ENCODE measurements around the gene CDK14. TPM values are rescaled to one million over a fixed set of nuclear protein-coding genes. Genes with fewer than 3 reads are reported as not detected.

CDK14 gene
- total RNA-seq, 1 donor from 2014 or later: 131 TPM

DNA sequence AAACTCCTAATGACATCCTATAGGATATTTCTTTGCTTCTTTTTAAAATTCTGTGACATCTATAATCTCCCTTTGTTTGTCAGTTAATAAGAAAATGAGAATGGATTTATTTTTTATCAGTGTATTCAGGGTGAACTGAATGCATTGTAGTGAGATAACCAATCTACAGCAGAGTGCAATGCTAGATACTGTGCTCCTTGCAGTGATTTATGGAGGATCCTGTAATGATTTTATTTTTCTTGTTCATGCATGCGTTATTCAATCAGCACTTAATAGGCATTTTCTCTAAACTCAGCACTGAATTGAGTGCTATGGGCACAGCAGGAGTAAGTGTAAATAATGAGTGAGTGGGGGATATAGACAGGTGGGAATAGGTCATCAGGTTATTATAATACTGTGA, 253.9 kb downstream of the CDK14 start:
- DNase-seq (ENCODE audit: extremely low spot score, unreplicated experiment): no peak
- no peak overlapping the region for H3K4me3 Mint-ChIP-seq (ENCODE audit: unreplicated experiment)
- peaks cover 6% of the 10 kb centered on the region for H3K36me3 Mint-ChIP-seq (ENCODE audit: unreplicated experiment)
- H3K27me3 Mint-ChIP-seq (ENCODE audit: unreplicated experiment): no peaks in the 10 kb centered on the region
- TF ChIP-seq, protein P1, sequence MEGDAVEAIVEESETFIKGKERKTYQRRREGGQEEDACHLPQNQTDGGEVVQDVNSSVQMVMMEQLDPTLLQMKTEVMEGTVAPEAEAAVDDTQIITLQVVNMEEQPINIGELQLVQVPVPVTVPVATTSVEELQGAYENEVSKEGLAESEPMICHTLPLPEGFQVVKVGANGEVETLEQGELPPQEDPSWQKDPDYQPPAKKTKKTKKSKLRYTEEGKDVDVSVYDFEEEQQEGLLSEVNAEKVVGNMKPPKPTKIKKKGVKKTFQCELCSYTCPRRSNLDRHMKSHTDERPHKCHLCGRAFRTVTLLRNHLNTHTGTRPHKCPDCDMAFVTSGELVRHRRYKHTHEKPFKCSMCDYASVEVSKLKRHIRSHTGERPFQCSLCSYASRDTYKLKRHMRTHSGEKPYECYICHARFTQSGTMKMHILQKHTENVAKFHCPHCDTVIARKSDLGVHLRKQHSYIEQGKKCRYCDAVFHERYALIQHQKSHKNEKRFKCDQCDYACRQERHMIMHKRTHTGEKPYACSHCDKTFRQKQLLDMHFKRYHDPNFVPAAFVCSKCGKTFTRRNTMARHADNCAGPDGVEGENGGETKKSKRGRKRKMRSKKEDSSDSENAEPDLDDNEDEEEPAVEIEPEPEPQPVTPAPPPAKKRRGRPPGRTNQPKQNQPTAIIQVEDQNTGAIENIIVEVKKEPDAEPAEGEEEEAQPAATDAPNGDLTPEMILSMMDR (IDR thresholded peaks at IDR 0.05): no peak
- H3K27ac Mint-ChIP-seq (ENCODE audit: unreplicated experiment): no peak overlapping the region
- H3K4me1 Mint-ChIP-seq (ENCODE audit: unreplicated experiment): no peaks in the 10 kb centered on the region
- no peaks in the 10 kb centered on the region for H3K9me3 Mint-ChIP-seq (ENCODE audit: unreplicated experiment)

DNA sequence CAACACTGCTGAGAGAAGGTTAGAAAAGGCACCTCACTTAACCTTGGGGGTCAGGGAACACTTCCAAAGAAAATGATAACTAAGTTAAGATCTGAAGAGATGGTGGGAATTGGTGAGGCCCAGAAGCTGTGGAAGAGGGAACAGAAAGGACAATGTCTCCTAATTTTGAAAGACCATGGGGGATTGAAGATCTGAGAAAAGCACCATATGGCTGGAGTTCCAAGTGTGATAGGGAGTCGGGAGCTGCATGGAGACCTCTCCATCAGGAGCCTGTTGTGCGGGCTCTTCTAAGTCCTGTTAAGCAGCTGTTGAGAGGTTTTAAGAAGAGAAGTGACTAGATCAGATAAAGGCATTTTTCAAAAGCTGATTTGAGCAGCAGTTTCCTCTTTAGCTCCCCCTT, 254.3 kb downstream of the CDK14 start:
- Mint-ChIP-seq H3K27ac (ENCODE audit: unreplicated experiment) (no peak overlapping the region), H3K4me3 (ENCODE audit: unreplicated experiment) (no peak overlapping the region)

DNA sequence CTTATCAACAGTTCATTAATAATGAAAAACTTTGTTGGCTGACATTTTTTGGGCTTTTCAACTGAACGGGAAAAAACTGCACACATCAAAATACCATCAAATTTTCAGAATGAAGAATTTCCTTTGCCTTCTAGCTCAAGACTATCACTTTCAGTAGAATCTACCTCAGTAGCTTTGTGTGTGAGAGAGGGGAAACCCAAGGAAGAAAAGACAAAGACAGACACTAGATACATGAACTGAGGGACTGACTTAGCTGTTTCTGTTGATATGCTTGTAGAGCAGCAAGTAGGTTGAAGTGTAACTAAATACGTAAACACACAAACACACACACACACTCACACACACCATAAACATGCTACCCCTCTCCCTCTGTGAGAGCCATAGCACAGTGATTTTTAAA, 257.1 kb downstream of the CDK14 start:
- no peaks in the 10 kb centered on the region for H3K9me3 Mint-ChIP-seq (ENCODE audit: unreplicated experiment)
- H3K27me3 Mint-ChIP-seq (ENCODE audit: unreplicated experiment): no peaks in the 10 kb centered on the region
- H3K4me1 Mint-ChIP-seq (ENCODE audit: unreplicated experiment): peaks cover 10% of the 10 kb centered on the region
- H3K36me3 Mint-ChIP-seq (ENCODE audit: unreplicated experiment): peaks cover 4% of the 10 kb centered on the region
- no peak overlapping the region for H3K4me3 Mint-ChIP-seq (ENCODE audit: unreplicated experiment)
- DNase-seq (ENCODE audit: extremely low spot score, unreplicated experiment): no peak
- TF ChIP-seq, protein P1 (IDR thresholded peaks at IDR 0.05): no peak
- no peak overlapping the region for H3K27ac Mint-ChIP-seq (ENCODE audit: unreplicated experiment)

More for the DNA sequence above, 254.3 kb downstream of the CDK14 start:
- DNase-seq (ENCODE audit: extremely low spot score, unreplicated experiment): no peak
- TF ChIP-seq, protein P1 (IDR thresholded peaks at IDR 0.05): no peak
- Mint-ChIP-seq H3K9me3 (ENCODE audit: unreplicated experiment) (no peaks in the 10 kb centered on the region), H3K4me1 (ENCODE audit: unreplicated experiment) (no peaks in the 10 kb centered on the region), H3K27me3 (ENCODE audit: unreplicated experiment) (no peaks in the 10 kb centered on the region), H3K36me3 (ENCODE audit: unreplicated experiment) (peaks cover 6% of the 10 kb centered on the region)

DNA sequence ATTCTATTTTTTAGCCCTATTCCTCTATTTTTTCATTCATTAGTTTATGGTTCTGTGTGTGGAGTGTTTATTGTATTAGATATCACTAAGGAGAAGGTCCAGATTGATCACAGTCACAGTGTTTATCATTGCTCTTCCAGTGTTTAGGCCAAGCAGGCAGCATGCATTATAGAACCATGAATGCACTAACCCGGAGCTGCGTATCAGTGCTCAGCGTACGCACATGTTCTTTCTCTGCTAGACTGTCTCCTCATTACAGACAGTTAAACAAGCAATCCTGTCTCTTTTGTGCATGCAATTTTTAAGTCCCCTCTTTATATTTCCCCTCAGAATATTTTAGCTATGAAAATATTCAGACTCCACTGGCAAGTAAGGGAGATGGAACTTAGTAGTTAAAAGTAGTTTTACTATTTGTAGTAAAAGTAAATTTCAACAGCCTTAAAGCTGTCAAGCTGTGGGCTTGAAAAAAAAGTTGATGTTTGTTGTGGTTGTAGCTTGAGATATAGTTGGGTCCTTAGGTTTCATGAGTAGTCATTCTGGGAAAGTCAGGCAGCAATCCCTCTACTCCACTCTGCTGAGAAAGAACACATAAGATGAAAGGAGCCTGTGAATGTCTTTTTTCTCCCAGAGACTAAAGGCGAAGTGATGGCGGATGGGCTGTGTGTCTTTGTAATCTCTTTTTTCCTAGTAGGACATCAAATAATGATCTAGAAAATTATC, 260.4 kb downstream of the CDK14 start:
- no peak for DNase-seq (ENCODE audit: extremely low spot score, unreplicated experiment)
- H3K27ac Mint-ChIP-seq (ENCODE audit: unreplicated experiment): no peak overlapping the region

DNA sequence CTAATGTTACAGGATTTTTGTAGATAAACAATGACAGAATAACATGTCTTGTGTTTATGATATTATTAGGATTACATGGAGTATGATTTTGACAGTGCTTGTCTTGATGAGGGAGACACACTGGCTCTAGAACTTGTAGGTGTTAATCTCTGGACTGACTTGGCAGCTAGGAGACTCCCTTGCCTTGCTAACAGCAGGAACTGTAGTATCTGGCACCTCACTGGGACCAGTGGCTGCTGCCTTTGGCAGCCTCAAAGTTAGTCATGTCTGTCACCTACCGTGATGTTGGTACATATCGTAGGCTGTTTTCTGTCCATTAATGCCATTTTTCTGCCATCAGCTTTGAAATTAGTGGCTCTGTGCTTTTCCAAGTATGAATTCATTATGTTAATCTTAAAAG, 261.5 kb downstream of the CDK14 start:
- H3K27me3 Mint-ChIP-seq (ENCODE audit: unreplicated experiment): no peaks in the 10 kb centered on the region
- H3K27ac Mint-ChIP-seq (ENCODE audit: unreplicated experiment): no peak overlapping the region
- DNase-seq (ENCODE audit: extremely low spot score, unreplicated experiment): no peak
- H3K4me1 Mint-ChIP-seq (ENCODE audit: unreplicated experiment): peaks cover 11% of the 10 kb centered on the region
- no peak overlapping the region for H3K4me3 Mint-ChIP-seq (ENCODE audit: unreplicated experiment)
- peaks cover 2% of the 10 kb centered on the region for H3K36me3 Mint-ChIP-seq (ENCODE audit: unreplicated experiment)
- H3K9me3 Mint-ChIP-seq (ENCODE audit: unreplicated experiment): no peaks in the 10 kb centered on the region
- TF ChIP-seq, protein P1 (IDR thresholded peaks at IDR 0.05): no peak

More for the DNA sequence above, 260.4 kb downstream of the CDK14 start:
- no peak overlapping the region for H3K4me3 Mint-ChIP-seq (ENCODE audit: unreplicated experiment)
- no peaks in the 10 kb centered on the region for H3K36me3 Mint-ChIP-seq (ENCODE audit: unreplicated experiment)
- no peaks in the 10 kb centered on the region for H3K9me3 Mint-ChIP-seq (ENCODE audit: unreplicated experiment)
- no peaks in the 10 kb centered on the region for H3K27me3 Mint-ChIP-seq (ENCODE audit: unreplicated experiment)
- TF ChIP-seq, protein P1 (IDR thresholded peaks at IDR 0.05): no peak
- peaks cover 11% of the 10 kb centered on the region for H3K4me1 Mint-ChIP-seq (ENCODE audit: unreplicated experiment)

Measured in osteocyte (in vitro differentiated cells).